OCI-LY7 (cell line): ENCODE measurements around the gene PARN.

ENCODE experiments used
- CTCF ChIP-seq: fragments of 200-600 bp; sonication (generic); conservative IDR thresholded peaks from 2 replicates; pipeline ENCODE4 v1.5.1; 2014; ENCODE audit warnings: mild to moderate bottlenecking, antibody characterized with exemption, low read length, moderate library complexity, mixed read lengths
- EZH2phosphoT487 ChIP-seq: fragments of 200-600 bp; sonication (generic); IDR thresholded peaks from 2 replicates; pipeline ENCODE4 v1.6.1; 2018; ENCODE audit warnings: low read depth, borderline replicate concordance, mild to moderate bottlenecking, mixed run types, antibody characterized with exemption, low read length, moderate library complexity, mixed read lengths

GRCh38 chr16:14436401-14436955 lies 193.6 kb downstream of the PARN start:
- no peak for TF ChIP-seq CTCF
- no peak for TF ChIP-seq EZH2phosphoT487
